HUES64 (cell line): ENCODE measurements around the gene SIRT6.

Experiments used
- H3K27ac ChIP-seq: 2 replicates; pipeline ENCODE4 v1.7.0; 2013; ENCODE audit warnings: low read depth, low read length, inconsistent platforms
- H3K27me3 ChIP-seq: 2 replicates; pipeline ENCODE4 v1.6.1; 2013; ENCODE audit warnings: mild to moderate bottlenecking, low read length; ENCODE audit not compliant: insufficient read depth
- H3K36me3 ChIP-seq: 2 replicates; pipeline ENCODE4 v1.6.1; 2013; ENCODE audit warnings: mild to moderate bottlenecking, low read length; ENCODE audit not compliant: insufficient read depth
- H3K4me1 ChIP-seq: 2 replicates; pipeline ENCODE4 v1.6.1; 2013; ENCODE audit warnings: mild to moderate bottlenecking, low read length, moderate library complexity; ENCODE audit not compliant: insufficient read depth
- H3K4me3 ChIP-seq: 2 replicates; pipeline ENCODE4 v1.5.1; 2013; ENCODE audit warnings: mild to moderate bottlenecking, low read length, moderate library complexity
- H3K9ac ChIP-seq: 2 replicates; pipeline ENCODE4 v1.6.1; 2013; ENCODE audit warnings: mild to moderate bottlenecking, low read depth, low read length
- H3K9me3 ChIP-seq: 2 replicates; pipeline ENCODE4 v1.6.1; 2013; ENCODE audit warnings: low read depth, low read length; ENCODE audit not compliant: insufficient read depth
- WGBS: fragments of 150-250, 120-280 bp; methylation state at CpG from one replicate; pipeline ENCODE4 v1.1.7; 2013; ENCODE audit warnings: missing lambda C conversion rate; 5-methylcytosine and 5-hydroxymethylcytosine counted together

Gene SIRT6

GRCh38 chr19:4217429-4218264, 35.3 kb upstream of the SIRT6 start:
- 95% methylated on average over 81 of the region's 81 CpGs for WGBS
- no peak overlapping the region for H3K9ac ChIP-seq
- H3K36me3 ChIP-seq = no peaks in the 10 kb centered on the region; the same call in 1 of the 2 replicates
- no peaks in the 10 kb centered on the region for H3K27me3 ChIP-seq
- no peak overlapping the region for H3K4me3 ChIP-seq
- no peak overlapping the region for H3K27ac ChIP-seq
- no peaks in the 10 kb centered on the region for H3K4me1 ChIP-seq
- no peaks in the 10 kb centered on the region for H3K9me3 ChIP-seq

GRCh38 chr19:4216846-4217245, 34.5 kb upstream of the SIRT6 start:
- Histone ChIP-seq H3K27ac (no peak overlapping the region), H3K4me3 (no peak overlapping the region), H3K36me3 (no peaks in the 10 kb centered on the region), H3K9me3 (no peaks in the 10 kb centered on the region), H3K9ac (no peak overlapping the region), H3K4me1 (no peaks in the 10 kb centered on the region), H3K27me3 (no peaks in the 10 kb centered on the region)
- WGBS = 80% methylated on average over 6 of the region's 6 CpGs

GRCh38 chr19:4215807-4216206, 33.4 kb upstream of the SIRT6 start:
- Histone ChIP-seq H3K36me3 (no peaks in the 10 kb centered on the region), H3K4me1 (no peaks in the 10 kb centered on the region), H3K9ac (no peak overlapping the region), H3K9me3 (no peaks in the 10 kb centered on the region), H3K27ac (no peak overlapping the region), H3K27me3 (no peaks in the 10 kb centered on the region), H3K4me3 (no peak overlapping the region)
- 90% methylated on average over 10 of the region's 10 CpGs for WGBS

- no peaks in the 10 kb centered on the region for H3K36me3 ChIP-seq
- H3K4me1 ChIP-seq = no peaks in the 10 kb centered on the region
- H3K9ac ChIP-seq = no peak overlapping the region
- 93% methylated on average over 3 of the region's 3 CpGs for WGBS
- H3K27me3 ChIP-seq = no peaks in the 10 kb centered on the region
- no peaks in the 10 kb centered on the region for H3K9me3 ChIP-seq
- no peak overlapping the region for H3K4me3 ChIP-seq
- H3K27ac ChIP-seq = no peak overlapping the region
Measured at GRCh38 chr19:4213116-4213515, 30.8 kb upstream of the SIRT6 start.

- Histone ChIP-seq H3K27ac (no peak overlapping the region), H3K27me3 (no peaks in the 10 kb centered on the region), H3K4me3 (no peak overlapping the region), H3K9ac (no peak overlapping the region), H3K4me1 (no peaks in the 10 kb centered on the region), H3K36me3 (no peaks in the 10 kb centered on the region), H3K9me3 (no peaks in the 10 kb centered on the region)
- WGBS = 84% methylated on average over 15 of the region's 15 CpGs
Measured at GRCh38 chr19:4210166-4210731, 27.9 kb upstream of the SIRT6 start.

- Histone ChIP-seq H3K27me3 (no peaks in the 10 kb centered on the region), H3K27ac (no peak overlapping the region), H3K4me3 (no peak overlapping the region), H3K36me3 (no peaks in the 10 kb centered on the region), H3K9me3 (no peaks in the 10 kb centered on the region), H3K4me1 (no peaks in the 10 kb centered on the region), H3K9ac (no peak overlapping the region)
- 75% methylated on average over 13 of the region's 13 CpGs for WGBS
Measured at GRCh38 chr19:4208385-4209094, 26.2 kb upstream of the SIRT6 start.

GRCh38 chr19:4206818-4207484, 24.6 kb upstream of the SIRT6 start:
- no peak overlapping the region for H3K4me3 ChIP-seq
- H3K4me1 ChIP-seq = no peaks in the 10 kb centered on the region
- H3K27me3 ChIP-seq = no peaks in the 10 kb centered on the region
- no peaks in the 10 kb centered on the region for H3K9me3 ChIP-seq
- WGBS = 83% methylated on average over 10 of the region's 10 CpGs
- H3K27ac ChIP-seq = no peak overlapping the region
- no peaks in the 10 kb centered on the region for H3K36me3 ChIP-seq
- no peak overlapping the region for H3K9ac ChIP-seq

- Histone ChIP-seq H3K27me3 (peaks cover 20% of the 10 kb centered on the region), H3K36me3 (no peaks in the 10 kb centered on the region), H3K9ac (no peak overlapping the region), H3K4me3 (no peak overlapping the region), H3K4me1 (no peaks in the 10 kb centered on the region), H3K27ac (no peak overlapping the region), H3K9me3 (no peaks in the 10 kb centered on the region)
- WGBS = 87% methylated on average over 4 of the region's 4 CpGs
Measured at GRCh38 chr19:4201798-4202197, 19.4 kb upstream of the SIRT6 start.

DNA sequence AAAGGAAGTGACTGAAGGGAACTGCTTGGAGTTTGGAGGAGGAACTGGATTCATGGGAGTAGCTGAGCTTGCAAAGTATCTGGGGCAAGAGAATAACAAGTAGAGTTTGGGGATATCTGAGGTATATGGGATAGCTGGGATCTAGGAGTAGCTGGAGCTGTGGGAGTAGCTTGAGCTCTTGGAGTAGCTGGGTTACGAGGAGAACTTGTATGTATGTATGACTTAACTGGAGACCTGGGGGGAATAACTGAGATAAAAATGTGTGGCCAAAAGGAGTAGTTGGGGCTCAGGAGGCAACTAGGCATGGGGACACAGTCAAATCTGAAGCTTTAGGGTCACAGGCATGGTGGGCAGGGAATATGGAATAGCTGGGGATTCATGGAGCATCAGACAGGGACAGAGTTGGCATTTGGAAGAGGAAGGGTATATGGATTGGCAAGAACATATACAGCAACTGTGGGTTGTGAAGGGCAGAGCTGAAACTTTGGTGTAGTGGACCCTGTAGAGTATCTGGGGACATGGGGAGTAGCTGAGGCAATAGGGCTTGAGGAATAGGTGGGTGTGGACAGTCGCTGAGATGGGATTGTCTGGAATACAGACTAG, 18.7 kb upstream of the SIRT6 start:
- H3K27ac ChIP-seq = no peak overlapping the region
- 42% methylated on average over 2 of the region's 2 CpGs for WGBS
- no peaks in the 10 kb centered on the region for H3K36me3 ChIP-seq
- H3K4me1 ChIP-seq = no peaks in the 10 kb centered on the region
- H3K4me3 ChIP-seq = no peak overlapping the region
- no peak overlapping the region for H3K9ac ChIP-seq
- peaks cover 20% of the 10 kb centered on the region for H3K27me3 ChIP-seq
- no peaks in the 10 kb centered on the region for H3K9me3 ChIP-seq

GRCh38 chr19:4199699-4200293, 17.4 kb upstream of the SIRT6 start:
- H3K9ac ChIP-seq = no peak overlapping the region
- no peaks in the 10 kb centered on the region for H3K36me3 ChIP-seq
- 68% methylated on average over 33 of the region's 33 CpGs for WGBS
- peaks cover 20% of the 10 kb centered on the region for H3K27me3 ChIP-seq
- H3K27ac ChIP-seq = no peak overlapping the region
- no peaks in the 10 kb centered on the region for H3K4me1 ChIP-seq
- no peaks in the 10 kb centered on the region for H3K9me3 ChIP-seq
- no peak overlapping the region for H3K4me3 ChIP-seq
